Ishikawa (cell line): ENCODE data around the gene ERVH48-1.

Experiments
- CEBPB ChIP-seq: IDR thresholded peaks from 2 replicates; pipeline ENCODE4 v1.6.1; 2012
- CREB1 ChIP-seq: IDR thresholded peaks from 2 replicates; pipeline ENCODE4 v1.6.1; 2012; ENCODE audit warnings: low read depth
- EP300 ChIP-seq: IDR thresholded peaks from 2 replicates; pipeline ENCODE4 v1.6.1; 2012; ENCODE audit warnings: borderline replicate concordance
- FOXM1 ChIP-seq: IDR thresholded peaks from 2 replicates; pipeline ENCODE4 v1.6.1; 2012; ENCODE audit warnings: low read depth, borderline replicate concordance
- NFIC ChIP-seq: IDR thresholded peaks from 2 replicates; pipeline ENCODE4 v1.6.1; 2012
- TAF1 ChIP-seq: IDR thresholded peaks from 2 replicates; pipeline ENCODE4 v1.6.1; 2012; ENCODE audit warnings: low read depth, mild to moderate bottlenecking
- YY1 ChIP-seq: IDR thresholded peaks from 2 replicates; pipeline ENCODE4 v1.6.1; 2012; ENCODE audit warnings: low read depth
- TF ChIP-seq, protein P1 (sequence below): IDR thresholded peaks from 2 replicates; pipeline ENCODE4 v1.6.1; 2012; ENCODE audit warnings: low read depth, mild to moderate bottlenecking

DNA sequence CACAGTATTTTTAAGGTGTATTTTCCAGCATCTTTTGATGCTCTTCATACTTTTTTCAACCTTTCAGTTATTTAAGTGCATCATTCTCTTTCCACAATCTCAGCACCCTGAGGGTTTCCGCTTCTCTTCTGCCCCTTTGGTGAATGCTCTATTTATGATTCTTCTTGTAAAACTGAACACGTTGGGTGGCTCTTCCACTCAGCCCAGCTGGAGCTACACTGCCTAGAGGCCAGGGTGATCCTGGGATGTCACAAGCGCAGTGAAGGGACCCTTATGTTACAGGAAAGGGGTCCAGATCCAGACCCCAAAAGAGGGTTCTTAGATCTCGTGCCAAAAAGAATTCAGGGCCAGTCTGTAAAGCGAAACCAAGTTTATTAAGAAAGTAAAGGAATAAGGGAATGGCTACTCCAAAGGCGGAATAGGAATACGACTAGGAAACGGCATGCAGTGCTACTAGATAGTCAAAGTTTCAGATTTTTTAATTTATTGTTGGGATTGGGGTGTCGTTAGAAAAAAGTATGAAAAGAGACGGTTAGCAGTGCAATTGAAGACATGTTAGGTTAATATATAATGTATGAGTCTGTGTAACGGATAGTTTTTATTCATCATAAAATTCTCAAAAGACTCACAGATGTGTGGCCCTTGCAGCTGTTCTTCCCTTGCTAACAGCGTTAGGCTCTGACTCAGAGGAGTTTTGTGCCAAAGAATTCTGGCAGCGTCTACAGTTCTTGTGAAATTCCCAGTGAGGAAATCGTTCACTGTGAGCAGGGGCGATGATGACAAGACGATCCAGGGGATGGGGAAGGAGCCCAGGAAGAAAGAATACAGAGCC, 14.4 kb upstream of the ERVH48-1 start:
- TF ChIP-seq NFIC (peak; percentile 65), CEBPB (peak; percentile 85), FOXM1 (no peak), TAF1 (no peak), EP300 (no peak), YY1 (no peak), CREB1 (no peak)
- TF ChIP-seq, protein P1, sequence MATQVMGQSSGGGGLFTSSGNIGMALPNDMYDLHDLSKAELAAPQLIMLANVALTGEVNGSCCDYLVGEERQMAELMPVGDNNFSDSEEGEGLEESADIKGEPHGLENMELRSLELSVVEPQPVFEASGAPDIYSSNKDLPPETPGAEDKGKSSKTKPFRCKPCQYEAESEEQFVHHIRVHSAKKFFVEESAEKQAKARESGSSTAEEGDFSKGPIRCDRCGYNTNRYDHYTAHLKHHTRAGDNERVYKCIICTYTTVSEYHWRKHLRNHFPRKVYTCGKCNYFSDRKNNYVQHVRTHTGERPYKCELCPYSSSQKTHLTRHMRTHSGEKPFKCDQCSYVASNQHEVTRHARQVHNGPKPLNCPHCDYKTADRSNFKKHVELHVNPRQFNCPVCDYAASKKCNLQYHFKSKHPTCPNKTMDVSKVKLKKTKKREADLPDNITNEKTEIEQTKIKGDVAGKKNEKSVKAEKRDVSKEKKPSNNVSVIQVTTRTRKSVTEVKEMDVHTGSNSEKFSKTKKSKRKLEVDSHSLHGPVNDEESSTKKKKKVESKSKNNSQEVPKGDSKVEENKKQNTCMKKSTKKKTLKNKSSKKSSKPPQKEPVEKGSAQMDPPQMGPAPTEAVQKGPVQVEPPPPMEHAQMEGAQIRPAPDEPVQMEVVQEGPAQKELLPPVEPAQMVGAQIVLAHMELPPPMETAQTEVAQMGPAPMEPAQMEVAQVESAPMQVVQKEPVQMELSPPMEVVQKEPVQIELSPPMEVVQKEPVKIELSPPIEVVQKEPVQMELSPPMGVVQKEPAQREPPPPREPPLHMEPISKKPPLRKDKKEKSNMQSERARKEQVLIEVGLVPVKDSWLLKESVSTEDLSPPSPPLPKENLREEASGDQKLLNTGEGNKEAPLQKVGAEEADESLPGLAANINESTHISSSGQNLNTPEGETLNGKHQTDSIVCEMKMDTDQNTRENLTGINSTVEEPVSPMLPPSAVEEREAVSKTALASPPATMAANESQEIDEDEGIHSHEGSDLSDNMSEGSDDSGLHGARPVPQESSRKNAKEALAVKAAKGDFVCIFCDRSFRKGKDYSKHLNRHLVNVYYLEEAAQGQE: no peak
